Measurements from ENCODE around the gene RPUSD4. TPM values are rescaled to one million over a fixed set of nuclear protein-coding genes. Genes with fewer than 3 reads are reported as not detected.

Gene RPUSD4
- total RNA-seq, 2 experiments from 2014 or later: 49.0 to 52.8 TPM

GRCh38 chr11:126175393-126175792 lies 36.1 kb downstream of the RPUSD4 start:
- Mint-ChIP-seq H3K9me3 (peaks cover 2% of the 10 kb centered on the region), H3K4me1 (peaks cover 4% of the 10 kb centered on the region), H3K36me3 (peaks cover 3% of the 10 kb centered on the region), H3K4me3 (no peak overlapping the region), H3K27me3 (peaks cover 18% of the 10 kb centered on the region), H3K27ac (no peak overlapping the region)
- no peak for DNase-seq

DNA sequence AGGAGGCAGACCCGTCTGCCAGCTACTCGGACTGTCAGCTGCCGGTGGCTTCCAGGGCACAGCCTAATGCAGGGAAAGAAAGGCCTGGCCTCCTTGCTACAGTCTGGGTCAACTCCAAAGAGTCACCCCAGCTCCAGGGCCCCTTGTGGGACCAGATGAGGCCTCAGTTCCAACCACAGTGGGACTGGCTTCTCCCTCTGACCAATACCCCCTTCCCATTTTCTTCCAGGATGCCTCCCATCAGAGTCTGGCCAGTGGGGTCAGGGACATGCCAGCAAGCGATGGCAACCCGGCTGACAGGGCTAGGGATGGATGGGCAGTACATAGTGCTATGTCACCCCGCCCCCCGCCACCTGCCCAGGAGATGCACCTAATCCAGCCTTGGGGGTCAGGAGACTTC lies 36.6 kb downstream of the RPUSD4 start:
- H3K4me3 Mint-ChIP-seq: no peak overlapping the region
- no peaks in the 10 kb centered on the region for H3K9me3 Mint-ChIP-seq
- H3K36me3 Mint-ChIP-seq: no peaks in the 10 kb centered on the region
- peaks cover 19% of the 10 kb centered on the region for H3K27me3 Mint-ChIP-seq
- H3K4me1 Mint-ChIP-seq: peaks cover 4% of the 10 kb centered on the region
- no peak for DNase-seq
- H3K27ac Mint-ChIP-seq: no peak overlapping the region

DNA sequence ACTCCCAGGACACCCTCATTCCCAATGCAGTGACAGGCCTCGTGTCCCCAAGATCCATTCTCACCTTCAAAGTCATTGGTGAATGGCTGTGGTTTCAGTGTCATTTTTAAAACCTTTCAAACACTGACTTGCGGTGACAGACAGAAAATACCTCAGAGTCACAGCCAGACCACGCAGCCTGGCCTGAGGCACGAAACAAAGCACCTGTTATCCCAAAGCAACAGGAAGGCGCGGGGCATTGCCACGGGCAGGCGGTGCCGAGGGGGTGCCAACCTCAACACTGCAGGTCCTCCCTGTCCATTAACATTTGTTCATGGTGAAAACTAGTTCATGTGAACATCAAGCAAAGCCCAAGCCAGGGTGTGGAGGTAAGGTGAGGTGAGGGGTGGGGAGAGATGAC lies 38.2 kb downstream of the RPUSD4 start:
- no peaks in the 10 kb centered on the region for H3K36me3 Mint-ChIP-seq
- H3K9me3 Mint-ChIP-seq: no peaks in the 10 kb centered on the region
- no peak overlapping the region for H3K4me3 Mint-ChIP-seq
- H3K27ac Mint-ChIP-seq: no peak overlapping the region
- H3K27me3 Mint-ChIP-seq: peaks cover 25% of the 10 kb centered on the region
- no peak for DNase-seq
- peaks cover 4% of the 10 kb centered on the region for H3K4me1 Mint-ChIP-seq

- no peaks in the 10 kb centered on the region for H3K9me3 Mint-ChIP-seq
- no peak overlapping the region for H3K27ac Mint-ChIP-seq
- peaks cover 4% of the 10 kb centered on the region for H3K4me1 Mint-ChIP-seq
These were observed 38.8 kb downstream of the RPUSD4 start for GRCh38 chr11:126172596-126173038.

DNA sequence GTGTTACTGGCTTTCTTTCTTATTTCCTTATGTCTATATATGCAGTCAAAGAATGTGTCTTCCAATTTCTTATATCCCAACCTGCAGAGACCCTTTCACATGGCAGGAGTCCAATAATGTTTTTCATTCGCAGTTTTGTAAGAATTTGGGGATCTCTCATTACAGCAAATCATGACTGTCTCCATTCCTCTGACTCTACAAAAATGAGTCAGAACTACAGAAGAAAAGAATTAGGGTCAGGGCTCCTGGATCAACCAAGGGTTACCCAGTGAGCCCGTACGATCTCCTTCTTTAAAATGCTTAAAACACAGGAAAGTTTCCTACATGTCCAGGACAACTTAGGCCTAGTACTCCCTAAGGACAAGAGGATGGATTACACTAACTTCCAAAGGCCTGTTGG lies 42.2 kb downstream of the RPUSD4 start:
- Mint-ChIP-seq H3K27me3 (peaks cover 25% of the 10 kb centered on the region), H3K36me3 (no peaks in the 10 kb centered on the region), H3K27ac (no peak overlapping the region), H3K9me3 (no peaks in the 10 kb centered on the region), H3K4me3 (no peak overlapping the region), H3K4me1 (peaks cover 4% of the 10 kb centered on the region)
- DNase-seq: no peak

More at GRCh38 chr11:126172596-126173038, 38.8 kb downstream of the RPUSD4 start:
- Mint-ChIP-seq H3K4me3 (no peak overlapping the region), H3K36me3 (no peaks in the 10 kb centered on the region), H3K27me3 (peaks cover 25% of the 10 kb centered on the region)
- DNase-seq: no peak

DNA sequence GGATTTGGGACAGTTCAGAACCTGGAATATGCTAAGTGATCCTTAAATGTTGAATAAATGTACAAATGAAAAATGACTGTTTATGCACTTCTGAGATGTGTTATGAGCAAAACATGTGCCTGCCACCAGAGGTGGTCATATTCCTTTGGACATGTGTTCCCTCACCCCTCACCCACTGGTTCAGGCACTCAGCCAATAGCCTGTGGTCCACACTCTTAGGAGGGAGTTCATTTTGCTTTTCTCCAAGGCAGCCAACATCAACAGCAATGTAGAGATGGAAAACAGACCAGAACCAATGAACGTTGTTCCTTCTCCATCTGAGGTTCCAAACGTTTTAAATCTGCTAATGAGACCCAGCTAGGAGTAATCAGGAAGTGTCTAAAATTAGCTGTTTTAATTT lies 44.0 kb downstream of the RPUSD4 start:
- Mint-ChIP-seq H3K27me3 (peaks cover 18% of the 10 kb centered on the region), H3K36me3 (no peaks in the 10 kb centered on the region), H3K27ac (no peak overlapping the region), H3K4me1 (no peaks in the 10 kb centered on the region), H3K4me3 (no peak overlapping the region), H3K9me3 (no peaks in the 10 kb centered on the region)
- no peak for DNase-seq

GRCh38 chr11:126166413-126166812 lies 45.0 kb downstream of the RPUSD4 start:
- H3K4me1 Mint-ChIP-seq: no peaks in the 10 kb centered on the region
- no peak overlapping the region for H3K4me3 Mint-ChIP-seq
- no peak for DNase-seq
- no peaks in the 10 kb centered on the region for H3K36me3 Mint-ChIP-seq
- no peak overlapping the region for H3K27ac Mint-ChIP-seq
- H3K9me3 Mint-ChIP-seq: no peaks in the 10 kb centered on the region
- H3K27me3 Mint-ChIP-seq: peaks cover 13% of the 10 kb centered on the region

- Mint-ChIP-seq H3K4me1 (no peaks in the 10 kb centered on the region), H3K9me3 (no peaks in the 10 kb centered on the region), H3K36me3 (no peaks in the 10 kb centered on the region), H3K27me3 (peaks cover 7% of the 10 kb centered on the region), H3K27ac (no peak overlapping the region), H3K4me3 (no peak overlapping the region)
- DNase-seq: no peak
These were observed 45.7 kb downstream of the RPUSD4 start for GRCh38 chr11:126165757-126166156.

DNA sequence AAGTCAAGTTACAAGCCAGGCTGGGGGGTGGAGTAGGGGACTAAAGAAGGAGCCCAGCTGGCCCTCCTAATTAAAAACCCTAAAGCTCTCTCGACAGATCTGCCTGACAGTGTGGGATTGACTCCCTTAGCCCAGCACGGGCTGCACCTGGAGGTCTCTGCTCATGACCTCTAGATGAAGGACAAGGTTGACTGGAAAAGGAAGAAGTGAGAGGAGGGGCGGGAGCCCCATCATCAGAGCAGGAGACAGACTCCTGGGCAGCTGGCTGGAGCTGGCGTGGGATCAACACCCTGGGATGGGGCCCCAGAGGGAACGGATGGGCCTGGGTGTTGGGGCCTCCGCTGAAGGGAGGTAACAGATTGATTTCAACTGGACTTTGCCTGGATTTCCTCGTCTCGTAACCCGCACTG lies 46.1 kb downstream of the RPUSD4 start:
- Mint-ChIP-seq H3K9me3 (no peaks in the 10 kb centered on the region), H3K27ac (no peak overlapping the region), H3K4me1 (no peaks in the 10 kb centered on the region), H3K27me3 (peaks cover 7% of the 10 kb centered on the region), H3K4me3 (no peak overlapping the region), H3K36me3 (no peaks in the 10 kb centered on the region)
- no peak for DNase-seq

DNA sequence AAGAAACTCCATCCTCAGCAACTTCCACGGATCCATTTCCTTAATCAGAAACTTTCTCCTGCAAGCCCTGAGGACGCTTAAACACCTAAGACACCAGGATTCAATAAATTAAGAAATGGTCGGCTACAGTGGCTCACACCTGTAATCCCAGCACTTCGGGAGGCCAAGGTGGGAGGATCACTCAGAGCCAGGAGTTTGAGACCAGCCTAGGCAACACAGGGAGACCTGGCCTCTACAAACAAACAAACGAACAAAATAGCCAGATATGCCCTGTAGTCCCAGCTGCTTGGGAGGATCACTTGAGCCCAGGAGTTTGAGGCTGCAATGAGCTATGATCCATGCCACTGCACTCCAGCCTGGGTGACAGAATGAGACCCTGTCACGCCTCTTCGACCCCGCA lies 46.7 kb downstream of the RPUSD4 start:
- H3K36me3 Mint-ChIP-seq: no peaks in the 10 kb centered on the region
- H3K27me3 Mint-ChIP-seq: peaks cover 5% of the 10 kb centered on the region
- DNase-seq: no peak
- no peaks in the 10 kb centered on the region for H3K4me1 Mint-ChIP-seq
- no peak overlapping the region for H3K27ac Mint-ChIP-seq
- no peak overlapping the region for H3K4me3 Mint-ChIP-seq
- H3K9me3 Mint-ChIP-seq: no peaks in the 10 kb centered on the region

DNA sequence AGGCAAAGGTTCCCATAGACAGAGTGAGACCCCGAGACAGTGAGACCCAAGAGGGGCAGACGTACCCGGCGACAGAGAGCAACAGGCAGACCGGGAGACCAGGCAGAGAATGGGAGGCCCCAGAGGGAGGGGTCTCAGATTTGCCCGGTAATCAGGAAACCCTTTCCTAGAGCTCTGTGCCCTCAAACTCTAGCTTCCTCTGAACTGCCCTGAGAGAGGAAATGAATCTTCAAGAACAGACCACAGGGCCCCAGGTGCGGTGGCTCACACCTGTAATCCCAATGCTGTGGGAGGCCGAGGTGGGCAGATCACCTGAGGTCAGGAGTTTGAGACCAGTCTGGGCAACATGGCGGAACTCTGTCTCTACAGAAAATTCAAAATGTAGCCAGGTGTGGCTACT lies 47.7 kb downstream of the RPUSD4 start:
- Mint-ChIP-seq H3K4me3 (no peak overlapping the region), H3K27ac (no peak overlapping the region), H3K27me3 (no peaks in the 10 kb centered on the region), H3K9me3 (no peaks in the 10 kb centered on the region), H3K4me1 (no peaks in the 10 kb centered on the region), H3K36me3 (no peaks in the 10 kb centered on the region)
- DNase-seq: no peak

DNA sequence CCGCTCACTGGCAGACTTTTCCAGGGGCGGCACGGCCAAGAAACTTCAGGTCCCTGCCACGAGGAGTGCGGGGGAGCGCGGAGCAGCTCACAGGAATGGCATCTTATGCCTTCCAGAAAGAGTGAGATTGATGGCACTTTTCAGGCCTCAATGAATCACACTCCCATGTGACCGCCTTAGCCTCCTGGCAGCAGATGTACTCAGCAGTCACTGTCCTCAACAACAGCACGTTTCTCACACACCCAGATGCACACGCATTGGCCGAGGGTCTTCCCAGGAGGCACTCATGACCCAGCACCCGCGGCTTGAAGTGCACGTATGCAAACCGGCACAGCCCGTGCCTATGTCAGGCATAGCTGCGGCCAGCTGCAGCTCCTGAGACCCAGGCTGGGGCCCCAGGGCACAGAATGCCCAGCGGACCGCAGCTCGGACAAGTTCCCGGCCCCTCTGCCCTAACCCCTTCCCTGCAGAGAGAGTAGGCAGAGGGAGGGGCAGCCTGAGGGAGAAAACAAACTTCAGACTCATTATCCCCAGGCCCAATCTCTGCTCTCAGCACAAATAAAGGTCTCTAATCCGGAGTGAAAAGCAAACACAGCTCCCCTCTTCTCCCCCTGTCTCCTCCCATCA lies 48.3 kb downstream of the RPUSD4 start:
- Mint-ChIP-seq H3K27me3 (no peaks in the 10 kb centered on the region), H3K27ac (no peak overlapping the region), H3K4me3 (no peak overlapping the region), H3K36me3 (no peaks in the 10 kb centered on the region), H3K9me3 (no peaks in the 10 kb centered on the region), H3K4me1 (no peaks in the 10 kb centered on the region)
- DNase-seq: no peak

DNA sequence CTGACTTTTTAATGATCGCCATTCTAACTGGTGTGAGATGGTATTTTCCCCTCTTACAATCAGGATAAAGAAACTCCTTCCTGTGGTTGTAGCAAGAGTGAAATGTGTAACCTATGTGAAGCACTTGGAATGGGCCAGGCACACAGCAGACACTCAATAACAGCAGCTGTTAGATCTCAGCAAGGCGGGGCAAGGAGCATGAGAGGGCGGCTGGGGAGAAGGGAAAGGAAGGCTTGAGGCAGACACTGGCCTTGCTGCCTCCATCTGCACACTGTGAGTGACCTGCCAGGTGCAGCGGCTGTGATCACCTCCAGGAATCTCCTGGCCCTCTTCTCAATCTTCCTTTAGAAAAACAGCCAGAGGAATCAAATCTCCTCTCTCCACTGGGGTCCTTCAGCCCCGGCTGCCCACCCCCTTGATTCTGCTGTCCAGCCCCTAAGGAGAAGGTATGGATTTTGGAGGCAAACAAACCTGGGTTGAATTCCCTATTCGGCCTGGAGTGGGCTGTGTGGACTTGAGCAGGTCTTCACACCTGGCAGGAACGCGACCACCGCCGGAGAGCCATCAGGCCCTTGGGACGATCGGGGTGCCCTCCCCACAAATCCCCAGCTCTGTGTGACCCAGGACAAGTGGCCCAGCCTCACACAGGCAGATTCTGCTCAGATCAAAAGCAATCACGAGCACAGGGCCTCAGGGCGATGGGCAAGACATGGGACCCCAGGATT lies 49.0 kb downstream of the RPUSD4 start:
- Mint-ChIP-seq H3K27ac (no peak overlapping the region), H3K9me3 (no peaks in the 10 kb centered on the region), H3K36me3 (no peaks in the 10 kb centered on the region), H3K4me3 (no peak overlapping the region), H3K27me3 (no peaks in the 10 kb centered on the region), H3K4me1 (no peaks in the 10 kb centered on the region)
- DNase-seq: no peak

GRCh38 chr11:126161023-126161391 lies 50.4 kb downstream of the RPUSD4 start:
- Mint-ChIP-seq H3K4me1 (no peaks in the 10 kb centered on the region), H3K36me3 (no peaks in the 10 kb centered on the region), H3K4me3 (no peak overlapping the region), H3K27me3 (no peaks in the 10 kb centered on the region), H3K27ac (no peak overlapping the region), H3K9me3 (no peaks in the 10 kb centered on the region)
- no peak for DNase-seq

GRCh38 chr11:126160345-126161022 lies 51.0 kb downstream of the RPUSD4 start:
- Mint-ChIP-seq H3K9me3 (no peaks in the 10 kb centered on the region), H3K36me3 (no peaks in the 10 kb centered on the region), H3K27ac (no peak overlapping the region), H3K4me3 (no peak overlapping the region), H3K4me1 (no peaks in the 10 kb centered on the region), H3K27me3 (no peaks in the 10 kb centered on the region)
- no peak for DNase-seq

Data from activated naive CD8-positive, alpha-beta T cell treated with anti-CD3 and anti-CD28 coated beads for 36 hours (primary cell).